Measurements from ENCODE around the gene UBE2O.

UBE2O gene

GRCh38 chr17:76484228-76484725 lies 31.3 kb upstream of the UBE2O start:
- no peak for DNase-seq

GRCh38 chr17:76481071-76481655 lies 28.2 kb upstream of the UBE2O start:
- no peak for DNase-seq

GRCh38 chr17:76480632-76481031 lies 27.7 kb upstream of the UBE2O start:
- no peak for DNase-seq

- DNase-seq: no peak
Measured at GRCh38 chr17:76479515-76480060, 26.6 kb upstream of the UBE2O start.

- DNase-seq: no peak
Measured at GRCh38 chr17:76478730-76479514, 26.0 kb upstream of the UBE2O start.

GRCh38 chr17:76478097-76478496 lies 25.1 kb upstream of the UBE2O start:
- no peak for DNase-seq

GRCh38 chr17:76477576-76477975 lies 24.6 kb upstream of the UBE2O start:
- no peak for DNase-seq

GRCh38 chr17:76476736-76477135 lies 23.8 kb upstream of the UBE2O start:
- DNase-seq: no peak

- DNase-seq: no peak
Measured at GRCh38 chr17:76475302-76475701, 22.4 kb upstream of the UBE2O start.

- DNase-seq: no peak
Measured at GRCh38 chr17:76474894-76475293, 21.9 kb upstream of the UBE2O start.

GRCh38 chr17:76474238-76474637 lies 21.3 kb upstream of the UBE2O start:
- DNase-seq: no peak

- DNase-seq: no peak
Measured at GRCh38 chr17:76473541-76473985, 20.6 kb upstream of the UBE2O start.

GRCh38 chr17:76472726-76473125 lies 19.8 kb upstream of the UBE2O start:
- DNase-seq: no peak

- no peak for DNase-seq
Measured at GRCh38 chr17:76472258-76472645, 19.3 kb upstream of the UBE2O start.

GRCh38 chr17:76471498-76472257 lies 18.7 kb upstream of the UBE2O start:
- DNase-seq: no peak

- no peak for DNase-seq
Measured at GRCh38 chr17:76469991-76470739, 17.2 kb upstream of the UBE2O start.

GRCh38 chr17:76469076-76469990 lies 16.4 kb upstream of the UBE2O start:
- DNase-seq: no peak

- no peak for DNase-seq
Measured at GRCh38 chr17:76468634-76469010, 15.7 kb upstream of the UBE2O start.

- no peak for DNase-seq
Measured at GRCh38 chr17:76467809-76468633, 15.1 kb upstream of the UBE2O start.

GRCh38 chr17:76467366-76467765 lies 14.4 kb upstream of the UBE2O start, which contains the start of gene AANAT:
Gene AANAT, plus strand, starts transcription at chr17:76467603. Its CDS starts 1,144 bp downstream, at chr17:76468747.
- DNase-seq: no peak

- no peak for DNase-seq
Measured at GRCh38 chr17:76466775-76467130, 13.8 kb upstream of the UBE2O start.

Data from CD4-positive, alpha-beta T cell treated with Interleukin-12 subunit alpha and Interleukin-12 subunit beta, for 1 hour (primary cell).